Thoracic aorta (tissue), 2 donors: ENCODE results near the gene KIZ. TPM values are rescaled to one million over a fixed set of nuclear protein-coding genes. Genes with fewer than 3 reads are reported as not detected.

Experiments
- ATAC-seq: fragments of 150-250 bp; one replicate; pipeline ENCODE4 v1.8.0; 2017; ENCODE audit warnings: low read depth; ENCODE audit not compliant: insufficient number of reproducible peaks, low FRiP score
- DNase-seq: peaks from one replicate; pipeline ENCODE4 v3.0.0-alpha.2; 2020; ENCODE audit warnings: low spot score
- H3K27ac ChIP-seq, 2 donors: fragments of 200-600 bp; sonication (generic); 1 replicate in 1 of 2; 2 replicates in 1 of 2; pipeline ENCODE4 v1.5.1; 2016; ENCODE audit warnings: mild to moderate bottlenecking in 2 of 2, moderate library complexity in 2 of 2
- H3K27me3 ChIP-seq: fragments of 200-600 bp; sonication (generic); replicated peaks from 2 replicates; pipeline ENCODE4 v1.6.0; 2016; ENCODE audit warnings: mild to moderate bottlenecking; ENCODE audit not compliant: insufficient read depth
- H3K36me3 ChIP-seq: fragments of 200-600 bp; sonication (generic); one replicate; pipeline ENCODE4 v1.5.1; 2016
- H3K4me1 ChIP-seq, 2 donors: fragments of 200-600 bp; sonication (generic); 1 replicate in 1 of 2; 2 replicates in 1 of 2; pipeline versions ENCODE4 v1.5.1 to v1.6.0; 2016; ENCODE audit warnings: low read depth in 2 of 2, mild to moderate bottlenecking in 1 of 2; ENCODE audit not compliant: control insufficient read depth in 1 of 2
- H3K4me3 ChIP-seq: fragments of 200-600 bp; sonication (generic); 2 replicates; pipeline ENCODE4 v1.5.1; 2016; ENCODE audit warnings: mild to moderate bottlenecking
- H3K9me3 ChIP-seq: fragments of 200-600 bp; sonication (generic); 2 replicates; pipeline ENCODE4 v1.5.1; 2016
- CTCF ChIP-seq: fragments of 200-600 bp; sonication (generic); IDR thresholded peaks from one replicate; pipeline ENCODE4 v1.5.1; 2019; ENCODE audit warnings: antibody characterized with exemption
- total RNA-seq, 2 donors: library from RNA; depleted of rRNA; stranded (reverse); fragments of >200 nt; gene quantifications; one replicate each; pipeline versions ENCODE4 v1.1.0 to v1.2.3, GENCODE V29; 2016

The KIZ gene
- total RNA-seq, 2 donors from 2014 or later = 14.4 to 67.3 TPM

GRCh38 chr20:21102603-21103311, 23.1 kb upstream of the KIZ start:
- ATAC-seq (no peak), DNase-seq (no peak)
- peaks cover 33 to 49% of the 10 kb centered on the region in 2 donors for H3K4me1 ChIP-seq

GRCh38 chr20:21103582-21104465, 22.1 kb upstream of the KIZ start:
- Histone ChIP-seq H3K9me3 (no peaks in the 10 kb centered on the region), H3K4me1 (peaks cover 33 to 49% of the 10 kb centered on the region in 2 donors), H3K27me3 (peaks cover 28% of the 10 kb centered on the region), H3K4me3 (no peak overlapping the region), H3K36me3 (no peaks in the 10 kb centered on the region), H3K27ac (no peak overlapping the region)
- ATAC-seq = no peak
- no peak for TF ChIP-seq CTCF
- no peak for DNase-seq

More at GRCh38 chr20:21102603-21103311, 23.1 kb upstream of the KIZ start:
- no peak overlapping the region for H3K27ac ChIP-seq
- no peaks in the 10 kb centered on the region for H3K9me3 ChIP-seq
- H3K27me3 ChIP-seq = peaks cover 22% of the 10 kb centered on the region
- no peaks in the 10 kb centered on the region for H3K36me3 ChIP-seq
- H3K4me3 ChIP-seq = peak overlapping the region; percentile 72
- TF ChIP-seq CTCF = no peak

- Histone ChIP-seq H3K36me3 (no peaks in the 10 kb centered on the region), H3K27me3 (peaks cover 26% of the 10 kb centered on the region), H3K27ac (no peak overlapping the region), H3K4me3 (no peak overlapping the region), H3K9me3 (no peaks in the 10 kb centered on the region), H3K4me1 (peaks cover 33 to 49% of the 10 kb centered on the region in 2 donors)
- ATAC-seq (no peak), DNase-seq (no peak)
- TF ChIP-seq CTCF = no peak
Observed at GRCh38 chr20:21104466-21104761, 21.5 kb upstream of the KIZ start.

- no peak for TF ChIP-seq CTCF
- H3K4me1 ChIP-seq = peaks cover 30 to 46% of the 10 kb centered on the region in 2 donors
- ATAC-seq = no peak
- no peak overlapping the region for H3K4me3 ChIP-seq
- H3K27me3 ChIP-seq = peaks cover 21% of the 10 kb centered on the region
- H3K9me3 ChIP-seq = no peaks in the 10 kb centered on the region
- no peak overlapping the region for H3K27ac ChIP-seq
- H3K36me3 ChIP-seq = no peaks in the 10 kb centered on the region
- no peak for DNase-seq
Observed at GRCh38 chr20:21104921-21105320, 21.0 kb upstream of the KIZ start.

GRCh38 chr20:21105429-21106170, 20.3 kb upstream of the KIZ start:
- Histone ChIP-seq H3K27me3 (peaks cover 19% of the 10 kb centered on the region), H3K27ac (no peak overlapping the region), H3K4me1 (peaks cover 23 to 39% of the 10 kb centered on the region in 2 donors), H3K4me3 (peak overlapping the region; percentile 37), H3K9me3 (no peaks in the 10 kb centered on the region), H3K36me3 (no peaks in the 10 kb centered on the region)
- no peak for TF ChIP-seq CTCF
- DNase-seq (no peak), ATAC-seq (no peak)
